Measurements from ENCODE around the gene LRRC32.

The LRRC32 gene

GRCh38 chr11:76689313-76690260 lies 19.0 kb upstream of the LRRC32 start:
- H3K4me3 ChIP-seq (ENCODE audit: low read depth, low read length), result no peak overlapping the region
- no peaks in the 10 kb centered on the region for H3K27me3 ChIP-seq (ENCODE audit: insufficient read depth, low read length)
- peaks cover 15% of the 10 kb centered on the region for H3K4me1 ChIP-seq (ENCODE audit: control insufficient read depth, insufficient read depth, low read length, unreplicated experiment)
- no peak overlapping the region for H2AFZ ChIP-seq (ENCODE audit: low read length, unreplicated experiment)
- no peak overlapping the region for H3K27ac ChIP-seq (ENCODE audit: low read depth, low read length)
- no peaks in the 10 kb centered on the region for H3K79me2 ChIP-seq (ENCODE audit: control insufficient read depth, insufficient read depth, low read length, unreplicated experiment)
- no peaks in the 10 kb centered on the region for H3K36me3 ChIP-seq (ENCODE audit: insufficient read depth, low read length)

GRCh38 chr11:76688146-76688545 lies 17.6 kb upstream of the LRRC32 start:
- H3K36me3 ChIP-seq (ENCODE audit: insufficient read depth, low read length), result no peaks in the 10 kb centered on the region
- H3K27ac ChIP-seq (ENCODE audit: low read depth, low read length), result no peak overlapping the region
- no peaks in the 10 kb centered on the region for H3K27me3 ChIP-seq (ENCODE audit: insufficient read depth, low read length)
- H3K79me2 ChIP-seq (ENCODE audit: control insufficient read depth, insufficient read depth, low read length, unreplicated experiment), result no peaks in the 10 kb centered on the region
- peaks cover 10% of the 10 kb centered on the region for H3K4me1 ChIP-seq (ENCODE audit: control insufficient read depth, insufficient read depth, low read length, unreplicated experiment)
- no peak overlapping the region for H3K4me3 ChIP-seq (ENCODE audit: low read depth, low read length)
- no peak overlapping the region for H2AFZ ChIP-seq (ENCODE audit: low read length, unreplicated experiment)

- Histone ChIP-seq H3K27ac (ENCODE audit: low read depth, low read length) (no peak overlapping the region), H3K36me3 (ENCODE audit: insufficient read depth, low read length) (no peaks in the 10 kb centered on the region), H3K79me2 (ENCODE audit: control insufficient read depth, insufficient read depth, low read length, unreplicated experiment) (no peaks in the 10 kb centered on the region), H3K27me3 (ENCODE audit: insufficient read depth, low read length) (no peaks in the 10 kb centered on the region), H3K4me1 (ENCODE audit: control insufficient read depth, insufficient read depth, low read length, unreplicated experiment) (peaks cover 10% of the 10 kb centered on the region), H2AFZ (ENCODE audit: low read length, unreplicated experiment) (no peak overlapping the region), H3K4me3 (ENCODE audit: low read depth, low read length) (no peak overlapping the region)
Observed at GRCh38 chr11:76686261-76687079, 15.9 kb upstream of the LRRC32 start.

GRCh38 chr11:76685831-76686230 lies 15.3 kb upstream of the LRRC32 start:
- no peak overlapping the region for H2AFZ ChIP-seq (ENCODE audit: low read length, unreplicated experiment)
- peaks cover 5% of the 10 kb centered on the region for H3K4me1 ChIP-seq (ENCODE audit: control insufficient read depth, insufficient read depth, low read length, unreplicated experiment)
- no peaks in the 10 kb centered on the region for H3K27me3 ChIP-seq (ENCODE audit: insufficient read depth, low read length)
- no peak overlapping the region for H3K4me3 ChIP-seq (ENCODE audit: low read depth, low read length)
- no peak overlapping the region for H3K27ac ChIP-seq (ENCODE audit: low read depth, low read length)
- H3K36me3 ChIP-seq (ENCODE audit: insufficient read depth, low read length), result no peaks in the 10 kb centered on the region
- H3K79me2 ChIP-seq (ENCODE audit: control insufficient read depth, insufficient read depth, low read length, unreplicated experiment), result no peaks in the 10 kb centered on the region

GRCh38 chr11:76685237-76685636 lies 14.7 kb upstream of the LRRC32 start:
- no peaks in the 10 kb centered on the region for H3K36me3 ChIP-seq (ENCODE audit: insufficient read depth, low read length)
- no peaks in the 10 kb centered on the region for H3K27me3 ChIP-seq (ENCODE audit: insufficient read depth, low read length)
- no peak overlapping the region for H2AFZ ChIP-seq (ENCODE audit: low read length, unreplicated experiment)
- H3K4me3 ChIP-seq (ENCODE audit: low read depth, low read length), result no peak overlapping the region
- H3K27ac ChIP-seq (ENCODE audit: low read depth, low read length), result no peak overlapping the region
- H3K79me2 ChIP-seq (ENCODE audit: control insufficient read depth, insufficient read depth, low read length, unreplicated experiment), result no peaks in the 10 kb centered on the region
- no peaks in the 10 kb centered on the region for H3K4me1 ChIP-seq (ENCODE audit: control insufficient read depth, insufficient read depth, low read length, unreplicated experiment)

- Histone ChIP-seq H3K4me1 (ENCODE audit: control insufficient read depth, insufficient read depth, low read length, unreplicated experiment) (no peaks in the 10 kb centered on the region), H3K4me3 (ENCODE audit: low read depth, low read length) (no peak overlapping the region), H2AFZ (ENCODE audit: low read length, unreplicated experiment) (no peak overlapping the region), H3K79me2 (ENCODE audit: control insufficient read depth, insufficient read depth, low read length, unreplicated experiment) (no peaks in the 10 kb centered on the region), H3K27me3 (ENCODE audit: insufficient read depth, low read length) (no peaks in the 10 kb centered on the region), H3K36me3 (ENCODE audit: insufficient read depth, low read length) (no peaks in the 10 kb centered on the region), H3K27ac (ENCODE audit: low read depth, low read length) (no peak overlapping the region)
Observed at GRCh38 chr11:76684516-76684915, 14.0 kb upstream of the LRRC32 start.

GRCh38 chr11:76683161-76684095 lies 12.9 kb upstream of the LRRC32 start:
- Histone ChIP-seq H3K36me3 (ENCODE audit: insufficient read depth, low read length) (no peaks in the 10 kb centered on the region), H3K4me3 (ENCODE audit: low read depth, low read length) (no peak overlapping the region), H3K79me2 (ENCODE audit: control insufficient read depth, insufficient read depth, low read length, unreplicated experiment) (no peaks in the 10 kb centered on the region), H3K27me3 (ENCODE audit: insufficient read depth, low read length) (no peaks in the 10 kb centered on the region), H3K27ac (ENCODE audit: low read depth, low read length) (no peak overlapping the region), H3K4me1 (ENCODE audit: control insufficient read depth, insufficient read depth, low read length, unreplicated experiment) (no peaks in the 10 kb centered on the region), H2AFZ (ENCODE audit: low read length, unreplicated experiment) (no peak overlapping the region)

- Histone ChIP-seq H2AFZ (ENCODE audit: low read length, unreplicated experiment) (no peak overlapping the region), H3K79me2 (ENCODE audit: control insufficient read depth, insufficient read depth, low read length, unreplicated experiment) (no peaks in the 10 kb centered on the region), H3K4me3 (ENCODE audit: low read depth, low read length) (no peak overlapping the region), H3K27me3 (ENCODE audit: insufficient read depth, low read length) (no peaks in the 10 kb centered on the region), H3K4me1 (ENCODE audit: control insufficient read depth, insufficient read depth, low read length, unreplicated experiment) (no peaks in the 10 kb centered on the region), H3K27ac (ENCODE audit: low read depth, low read length) (no peak overlapping the region), H3K36me3 (ENCODE audit: insufficient read depth, low read length) (no peaks in the 10 kb centered on the region)
Observed at GRCh38 chr11:76682684-76683083, 12.1 kb upstream of the LRRC32 start.

GRCh38 chr11:76682106-76682505 lies 11.6 kb upstream of the LRRC32 start:
- H3K79me2 ChIP-seq (ENCODE audit: control insufficient read depth, insufficient read depth, low read length, unreplicated experiment), result no peaks in the 10 kb centered on the region
- no peaks in the 10 kb centered on the region for H3K36me3 ChIP-seq (ENCODE audit: insufficient read depth, low read length)
- no peak overlapping the region for H3K4me3 ChIP-seq (ENCODE audit: low read depth, low read length)
- no peaks in the 10 kb centered on the region for H3K4me1 ChIP-seq (ENCODE audit: control insufficient read depth, insufficient read depth, low read length, unreplicated experiment)
- no peak overlapping the region for H3K27ac ChIP-seq (ENCODE audit: low read depth, low read length)
- H2AFZ ChIP-seq (ENCODE audit: low read length, unreplicated experiment), result no peak overlapping the region
- no peaks in the 10 kb centered on the region for H3K27me3 ChIP-seq (ENCODE audit: insufficient read depth, low read length)
